Gastrocnemius medialis (tissue), 4 donors: ENCODE measurements around the gene EMX2. TPM values are rescaled to one million over a fixed set of nuclear protein-coding genes. Genes with fewer than 3 reads are reported as not detected.

Source experiments
- ATAC-seq, 2 donors: fragments of 150-250 bp; one replicate each; pipeline ENCODE4 v1.9.1; 2016
- DNase-seq, 2 donors: peaks; one replicate each; pipeline ENCODE4 v3.0.0-alpha.2; 2019
- H3K27ac ChIP-seq, 4 donors: fragments of 200-600 bp; sonication (generic); 1 replicate in 1 of 4; 2 replicates in 3 of 4; pipeline ENCODE4 v1.5.1; 2016 to 2018; ENCODE audit warnings: mild to moderate bottlenecking in 2 of 4, moderate library complexity in 1 of 4
- H3K27me3 ChIP-seq, 3 donors: fragments of 200-600 bp; sonication (generic) in 2 of 3; 1 replicate in 1 of 3; 2 replicates in 2 of 3; pipeline versions ENCODE4 v1.5.1 to v1.6.0; 2016 to 2019; ENCODE audit warnings: mild to moderate bottlenecking in 1 of 3, moderate library complexity in 1 of 3
- H3K36me3 ChIP-seq, 2 donors: fragments of 200-600 bp; sonication (generic) in 1 of 2; one replicate each; pipeline ENCODE4 v1.5.1; 2017 to 2018
- H3K4me1 ChIP-seq, 2 donors: fragments of 200-600 bp; sonication (generic) in 1 of 2; one replicate each; pipeline ENCODE4 v1.5.1; 2016 to 2017; ENCODE audit warnings: mild to moderate bottlenecking in 2 of 2
- H3K4me3 ChIP-seq, 4 donors: fragments of 200-600 bp; sonication (generic) in 3 of 4; 1 replicate in 1 of 4; 2 replicates in 3 of 4; pipeline ENCODE4 v1.5.1; 2016 to 2019; ENCODE audit warnings: mild to moderate bottlenecking in 2 of 4
- H3K9me3 ChIP-seq, 3 donors: fragments of 200-600 bp; sonication (generic) in 2 of 3; 1 replicate in 1 of 3; 2 replicates in 2 of 3; pipeline ENCODE4 v1.5.1; 2016 to 2019
- POLR2A ChIP-seq, 2 donors: fragments of 450-650 bp; IDR thresholded peaks; one replicate each; pipeline ENCODE4 v1.6.1; 2017; ENCODE audit warnings: antibody characterized with exemption in 2 of 2, mild to moderate bottlenecking in 2 of 2, moderate library complexity in 2 of 2
- in situ Hi-C, 4 donors: fragments of 200-750 bp; cut with MboI; loops; one replicate each; pipeline versions ENCODE4 v1.15.0 to v1.8.0; 2017; ENCODE audit warnings: low sequenced_read_pairs in 4 of 4
- intact Hi-C: fragments of 100-400 bp; cut with DNase I; formaldehyde crosslinking; loops from one replicate; pipeline ENCODE4 v1.15.1; 2023; ENCODE audit warnings: low total_unique reads
- total RNA-seq, 4 donors: library from RNA; depleted of rRNA; stranded (reverse); fragments of >200 nt; gene quantifications; one replicate each; pipeline versions ENCODE4 v1.1.0 to v1.2.3, GENCODE V29; 2016
- TF ChIP-seq, protein P1 (sequence below), 5 experiments: fragments of 450-650 bp in 3 of 5; fragments of 200-600 bp in 2 of 5; sonication (generic) in 2 of 5; IDR thresholded peaks in 4 of 5; conservative IDR thresholded peaks in 1 of 5; 1 replicate in 4 of 5; 2 replicates in 1 of 5; pipeline ENCODE4 v1.5.1; 2016 to 2019; ENCODE audit warnings: antibody characterized with exemption in 5 of 5, mild to moderate bottlenecking in 3 of 5, moderate library complexity in 3 of 5

EMX2 gene
- total RNA-seq, 4 donors from 2014 or later = 0.46 to 1.5 (median 0.82) TPM

- Histone ChIP-seq H3K4me3 (peak overlapping the region in 3 of 4 donors; percentile 28 to 36 (median 33)), H3K36me3 (no peaks in the 10 kb centered on the region), H3K9me3 (no peaks in the 10 kb centered on the region), H3K27ac (no peak overlapping the region), H3K4me1 (peaks cover 10 to 32% of the 10 kb centered on the region in 2 donors), H3K27me3 (peaks cover 52 to 57% (median 53%) of the 10 kb centered on the region in 3 donors)
- in situ Hi-C loops = no loop called here
- intact Hi-C loops = no loop called here
- TF ChIP-seq POLR2A (IDR thresholded peaks at IDR 0.05) = no peak
- TF ChIP-seq, protein P1, sequence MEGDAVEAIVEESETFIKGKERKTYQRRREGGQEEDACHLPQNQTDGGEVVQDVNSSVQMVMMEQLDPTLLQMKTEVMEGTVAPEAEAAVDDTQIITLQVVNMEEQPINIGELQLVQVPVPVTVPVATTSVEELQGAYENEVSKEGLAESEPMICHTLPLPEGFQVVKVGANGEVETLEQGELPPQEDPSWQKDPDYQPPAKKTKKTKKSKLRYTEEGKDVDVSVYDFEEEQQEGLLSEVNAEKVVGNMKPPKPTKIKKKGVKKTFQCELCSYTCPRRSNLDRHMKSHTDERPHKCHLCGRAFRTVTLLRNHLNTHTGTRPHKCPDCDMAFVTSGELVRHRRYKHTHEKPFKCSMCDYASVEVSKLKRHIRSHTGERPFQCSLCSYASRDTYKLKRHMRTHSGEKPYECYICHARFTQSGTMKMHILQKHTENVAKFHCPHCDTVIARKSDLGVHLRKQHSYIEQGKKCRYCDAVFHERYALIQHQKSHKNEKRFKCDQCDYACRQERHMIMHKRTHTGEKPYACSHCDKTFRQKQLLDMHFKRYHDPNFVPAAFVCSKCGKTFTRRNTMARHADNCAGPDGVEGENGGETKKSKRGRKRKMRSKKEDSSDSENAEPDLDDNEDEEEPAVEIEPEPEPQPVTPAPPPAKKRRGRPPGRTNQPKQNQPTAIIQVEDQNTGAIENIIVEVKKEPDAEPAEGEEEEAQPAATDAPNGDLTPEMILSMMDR (IDR thresholded peaks at IDR 0.05 in 4 of 5, conservative IDR thresholded peaks at IDR 0.05 in 1 of 5) = no peak
- DNase-seq (no peak), ATAC-seq (no peak)
These were observed 11.2 kb downstream of the EMX2 start for GRCh38 chr10:117553815-117554172.

GRCh38 chr10:117554241-117554814, 11.8 kb downstream of the EMX2 start:
- Histone ChIP-seq H3K9me3 (no peaks in the 10 kb centered on the region), H3K36me3 (no peaks in the 10 kb centered on the region), H3K4me3 (no peak overlapping the region), H3K27me3 (peaks cover 47 to 51% (median 47%) of the 10 kb centered on the region in 3 donors), H3K4me1 (peaks cover 10 to 32% of the 10 kb centered on the region in 2 donors), H3K27ac (no peak overlapping the region)
- no peak for DNase-seq
- intact Hi-C loops = no loop called here
- peak; percentile 70 to 71 for ATAC-seq
- no peak for TF ChIP-seq POLR2A (IDR thresholded peaks at IDR 0.05)
- TF ChIP-seq, protein P1 (IDR thresholded peaks at IDR 0.05 in 4 of 5, conservative IDR thresholded peaks at IDR 0.05 in 1 of 5) = no peak
- in situ Hi-C loops = no loop called here

GRCh38 chr10:117555017-117555416, 12.5 kb downstream of the EMX2 start:
- Histone ChIP-seq H3K36me3 (no peaks in the 10 kb centered on the region), H3K27ac (no peak overlapping the region), H3K4me3 (no peak overlapping the region), H3K27me3 (peaks cover 40 to 44% (median 41%) of the 10 kb centered on the region in 3 donors), H3K4me1 (peaks cover 10 to 32% of the 10 kb centered on the region in 2 donors), H3K9me3 (no peaks in the 10 kb centered on the region)
- ATAC-seq (no peak), DNase-seq (no peak)
- intact Hi-C loops (no loop called here), in situ Hi-C loops (no loop called here)
- no peak for TF ChIP-seq POLR2A (IDR thresholded peaks at IDR 0.05)
- TF ChIP-seq, protein P1 (IDR thresholded peaks at IDR 0.05 in 4 of 5, conservative IDR thresholded peaks at IDR 0.05 in 1 of 5) = no peak

- intact Hi-C loops (no loop called here), in situ Hi-C loops (no loop called here)
- DNase-seq (no peak), ATAC-seq (no peak)
- no peak for TF ChIP-seq POLR2A (IDR thresholded peaks at IDR 0.05)
- TF ChIP-seq, protein P1 (IDR thresholded peaks at IDR 0.05 in 4 of 5, conservative IDR thresholded peaks at IDR 0.05 in 1 of 5) = no peak
- Histone ChIP-seq H3K4me3 (no peak overlapping the region), H3K4me1 (peaks cover 10 to 32% of the 10 kb centered on the region in 2 donors), H3K27me3 (peaks cover 32 to 36% (median 32%) of the 10 kb centered on the region in 3 donors), H3K9me3 (no peaks in the 10 kb centered on the region), H3K36me3 (no peaks in the 10 kb centered on the region), H3K27ac (no peak overlapping the region)
These were observed 13.3 kb downstream of the EMX2 start for GRCh38 chr10:117555863-117556262.

DNA sequence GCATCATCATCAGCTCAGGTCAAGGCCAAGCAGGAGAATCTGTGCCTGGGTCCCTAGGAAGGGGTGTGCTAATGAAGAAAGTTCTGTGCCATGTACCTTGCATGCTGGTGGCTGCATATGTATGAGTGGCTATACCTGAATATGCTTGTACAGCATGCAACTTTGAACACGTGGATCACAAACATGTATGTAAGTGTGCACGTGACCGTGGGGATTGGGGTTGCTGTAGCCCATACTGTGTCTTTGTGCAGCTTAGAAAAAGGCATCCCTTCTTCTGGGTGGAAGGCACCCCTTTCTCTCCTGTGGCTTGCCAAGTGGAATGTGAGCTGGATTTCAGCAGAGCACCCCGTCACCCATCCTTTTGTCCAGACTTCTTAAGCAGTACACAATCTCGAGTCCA, 13.8 kb downstream of the EMX2 start:
- Histone ChIP-seq H3K4me3 (no peak overlapping the region), H3K9me3 (no peaks in the 10 kb centered on the region), H3K36me3 (no peaks in the 10 kb centered on the region), H3K27ac (no peak overlapping the region), H3K4me1 (peaks cover 10 to 32% of the 10 kb centered on the region in 2 donors), H3K27me3 (peaks cover 27 to 31% (median 27%) of the 10 kb centered on the region in 3 donors)
- DNase-seq (no peak), ATAC-seq (no peak)
- TF ChIP-seq POLR2A (IDR thresholded peaks at IDR 0.05) = no peak
- TF ChIP-seq, protein P1 (IDR thresholded peaks at IDR 0.05 in 4 of 5, conservative IDR thresholded peaks at IDR 0.05 in 1 of 5) = no peak
- intact Hi-C loops = no loop called here
- in situ Hi-C loops = no loop called here
